HepG2 (cell line): Measurements from ENCODE around the gene NRL. TPM values are rescaled to one million over a fixed set of nuclear protein-coding genes. Genes with fewer than 3 reads are reported as not detected.

Experiments
- ASH2L ChIP-seq: fragments of 300-600, 200-600 bp; sonication (generic); IDR thresholded peaks from 2 replicates; pipeline ENCODE4 v1.7.0; 2017; ENCODE audit warnings: low read depth, mild to moderate bottlenecking, moderate library complexity, mixed read lengths, low read length; ENCODE audit not compliant: insufficient read length
- BRCA1 ChIP-seq: sonication (generic); formaldehyde crosslinking; IDR thresholded peaks from 2 replicates; pipeline ENCODE4 v1.4.0; 2020; ENCODE audit warnings: missing genetic modification reagents
- EEA1 ChIP-seq: sonication (generic); formaldehyde crosslinking; IDR thresholded peaks from 2 replicates; pipeline ENCODE4 v1.5.1; 2020; ENCODE audit warnings: mild to moderate bottlenecking, missing genetic modification reagents, borderline replicate concordance
- ETV6 ChIP-seq: sonication (generic); formaldehyde crosslinking; conservative IDR thresholded peaks from 2 replicates; pipeline ENCODE4 v1.4.0; 2020; ENCODE audit warnings: missing genetic modification reagents
- GABPA ChIP-seq, 2 experiments: IDR thresholded peaks; 2 replicates each; pipeline ENCODE4 v1.6.1; 2011 to 2016; ENCODE audit warnings: low read depth in 2 of 2, low read length in 1 of 2, missing biosample characterization in 1 of 2, missing genetic modification characterization in 1 of 2
- HIC2 ChIP-seq: sonication (generic); formaldehyde crosslinking; IDR thresholded peaks from 2 replicates; pipeline ENCODE4 v1.9.0; 2022; ENCODE audit warnings: low read depth, missing genetic modification reagents
- HNRNPK ChIP-seq: fragments of 200-400 bp; formaldehyde crosslinking; IDR thresholded peaks from 2 replicates; pipeline ENCODE4 v1.6.1; 2018; ENCODE audit warnings: low read length, low read depth, moderate library complexity, mild to moderate bottlenecking; ENCODE audit not compliant: poor library complexity, severe bottlenecking
- KLF6 ChIP-seq: IDR thresholded peaks from 2 replicates; pipeline ENCODE4 v1.8.0; 2016; ENCODE audit warnings: missing biosample characterization, missing genetic modification reagents
- MZF1 ChIP-seq: sonication (generic); formaldehyde crosslinking; IDR thresholded peaks from 2 replicates; pipeline ENCODE4 v1.8.1; 2023; ENCODE audit warnings: mild to moderate bottlenecking, missing genetic modification reagents, borderline replicate concordance
- NCOA5 ChIP-seq: sonication (generic); formaldehyde crosslinking; IDR thresholded peaks from 2 replicates; pipeline ENCODE4 v1.4.0; 2020; ENCODE audit warnings: missing genetic modification reagents
- NFIC ChIP-seq: IDR thresholded peaks from 2 replicates; pipeline ENCODE4 v1.6.1; 2012; ENCODE audit warnings: mild to moderate bottlenecking, low read length, inconsistent platforms
- PHF20 ChIP-seq: sonication (generic); formaldehyde crosslinking; IDR thresholded peaks from 2 replicates; pipeline ENCODE4 v1.5.0; 2020; ENCODE audit warnings: mild to moderate bottlenecking, missing genetic modification reagents
- POLR2AphosphoS2 ChIP-seq: IDR thresholded peaks from 2 replicates; pipeline ENCODE4 v1.6.1; 2011; ENCODE audit warnings: low read depth, low read length, improper control_type of control experiment
- RAD51 ChIP-seq: fragments of 450-650 bp; IDR thresholded peaks from 2 replicates; pipeline ENCODE4 v1.6.1; 2016; ENCODE audit warnings: borderline replicate concordance
- RCOR2 ChIP-seq: IDR thresholded peaks from 2 replicates; pipeline ENCODE4 v1.6.1; 2016; ENCODE audit warnings: missing biosample characterization, missing genetic modification reagents
- SMARCC2 ChIP-seq: fragments of 450-650 bp; IDR thresholded peaks from 2 replicates; pipeline ENCODE4 v1.6.1; 2017; ENCODE audit warnings: antibody characterized with exemption, mild to moderate bottlenecking
- SNRNP70 ChIP-seq: fragments of 200-400 bp; formaldehyde crosslinking; IDR thresholded peaks from 2 replicates; pipeline ENCODE4 v1.6.1; 2017; ENCODE audit warnings: mild to moderate bottlenecking, low read depth, low read length, moderate library complexity
- SOX5 ChIP-seq: IDR thresholded peaks from 2 replicates; pipeline ENCODE4 v1.6.1; 2016; ENCODE audit warnings: borderline replicate concordance
- THAP7 ChIP-seq: sonication (generic); formaldehyde crosslinking; IDR thresholded peaks from 2 replicates; pipeline ENCODE4 v1.8.1; 2023; ENCODE audit warnings: mild to moderate bottlenecking, missing genetic modification reagents
- TRIM24 ChIP-seq: sonication (generic); formaldehyde crosslinking; IDR thresholded peaks from 2 replicates; pipeline ENCODE4 v1.8.0; 2022; ENCODE audit warnings: mild to moderate bottlenecking, missing genetic modification reagents
- ZNF10 ChIP-seq: sonication (generic); formaldehyde crosslinking; IDR thresholded peaks from 2 replicates; pipeline ENCODE4 v1.4.0; 2020; ENCODE audit warnings: mild to moderate bottlenecking, low read depth, missing genetic modification reagents, borderline replicate concordance
- ZNF224 ChIP-seq: sonication (generic); formaldehyde crosslinking; IDR thresholded peaks from 2 replicates; pipeline ENCODE4 v1.5.0; 2020; ENCODE audit warnings: mild to moderate bottlenecking, missing genetic modification reagents
- ZNF501 ChIP-seq: sonication (generic); formaldehyde crosslinking; IDR thresholded peaks from 2 replicates; pipeline ENCODE4 v1.5.1; 2020; ENCODE audit warnings: mild to moderate bottlenecking, moderate library complexity, missing genetic modification reagents
- ZNF546 ChIP-seq: sonication (generic); formaldehyde crosslinking; conservative IDR thresholded peaks from 2 replicates; pipeline ENCODE4 v1.8.1; 2023; ENCODE audit warnings: mild to moderate bottlenecking, missing genetic modification reagents
- ZNF569 ChIP-seq: sonication (generic); formaldehyde crosslinking; IDR thresholded peaks from 2 replicates; pipeline ENCODE4 v1.5.0; 2020; ENCODE audit warnings: mild to moderate bottlenecking, missing genetic modification reagents, moderate library complexity, borderline replicate concordance
- ZNF776 ChIP-seq: sonication (generic); formaldehyde crosslinking; IDR thresholded peaks from 2 replicates; pipeline ENCODE4 v1.4.0; 2020; ENCODE audit warnings: mild to moderate bottlenecking, missing genetic modification reagents
- polyA plus RNA-seq, 8 experiments: library from polyadenylated mRNA; depleted of rRNA in 3 of 8; stranded (reverse) in 7 of 8; unstranded in 1 of 8; fragments of >200 nt; fragmentation: Illumina TruSeq in 4 of 8; extraction: Trizol in 4 of 8; gene quantifications; 2 replicates each; pipeline versions ENCODE4 v1.2.1 to v1.2.3, GENCODE V29; 2011 to 2016; ENCODE audit warnings: low read depth in 4 of 8, missing spikeins in 1 of 8, mixed read lengths in 1 of 8; ENCODE audit not compliant: insufficient read depth in 1 of 8
- total RNA-seq, 5 experiments: library from RNA; depleted of rRNA; stranded (reverse); fragments of >200 nt; fragmentation: Illumina TruSeq; extraction: Trizol; gene quantifications; 2 replicates each; pipeline ENCODE4 v1.2.3, GENCODE V29; 2016; ENCODE audit warnings: low read depth in 1 of 5
- TF ChIP-seq, protein P1 (sequence below): sonication (generic); formaldehyde crosslinking; IDR thresholded peaks from 2 replicates; pipeline ENCODE4 v1.5.0; 2020; ENCODE audit warnings: missing genetic modification reagents
- TF ChIP-seq, protein P2 (sequence below), 2 experiments: sonication (generic) in 1 of 2; formaldehyde crosslinking in 1 of 2; IDR thresholded peaks; 2 replicates each; pipeline versions ENCODE4 v1.4.0 to v1.6.1; 2018 to 2020; ENCODE audit warnings: missing genetic modification reagents in 2 of 2, borderline replicate concordance in 1 of 2, low read depth in 1 of 2, mild to moderate bottlenecking in 1 of 2, missing biosample characterization in 1 of 2

Gene NRL
- total and polyA plus RNA-seq, 2 of the 13 experiments (the other 11 are each of a cell fraction or from before 2014, with no cell fraction given): 2.5 to 4.7 TPM

DNA sequence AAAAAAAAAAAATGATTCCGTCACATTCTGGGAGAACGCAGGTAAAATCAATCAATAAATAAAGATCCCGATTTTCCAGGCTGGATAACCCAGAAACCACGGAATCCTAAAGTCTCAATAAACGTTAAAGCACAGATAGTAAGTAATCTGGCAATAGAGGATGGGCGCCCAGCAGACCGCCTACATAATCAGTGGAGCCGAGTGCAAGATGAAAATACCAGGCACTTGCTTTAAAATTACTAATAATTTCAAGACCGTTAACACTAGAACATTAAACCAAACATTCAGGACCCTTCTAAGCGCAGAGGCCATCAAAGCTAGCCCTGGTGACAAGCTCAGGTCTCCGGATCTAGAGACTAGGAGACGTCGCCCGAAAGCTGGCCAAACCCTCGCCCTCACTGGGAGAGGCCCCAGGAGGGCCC, 1.4 kb downstream of the NRL start (continued):
- TF ChIP-seq, protein P1, sequence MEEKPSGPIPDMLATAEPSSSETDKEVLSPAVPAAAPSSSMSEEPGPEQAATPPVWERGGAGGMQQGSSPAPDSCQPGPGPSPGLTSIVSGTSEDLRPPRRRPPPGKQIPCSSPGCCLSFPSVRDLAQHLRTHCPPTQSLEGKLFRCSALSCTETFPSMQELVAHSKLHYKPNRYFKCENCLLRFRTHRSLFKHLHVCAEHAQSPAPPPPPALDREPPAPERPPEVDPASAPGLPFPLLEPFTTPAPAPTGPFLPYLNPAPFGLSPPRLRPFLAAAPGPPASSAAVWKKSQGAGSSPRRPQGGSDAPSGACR: no peak
- TF ChIP-seq PHF20 (CRISPR knock-in tag): no peak
- TF ChIP-seq BRCA1: no peak
- no peak for TF ChIP-seq HNRNPK
- no peak for TF ChIP-seq ZNF224 (CRISPR knock-in tag)
- no peak for TF ChIP-seq HIC2 (CRISPR knock-in tag)
- TF ChIP-seq, protein P2, sequence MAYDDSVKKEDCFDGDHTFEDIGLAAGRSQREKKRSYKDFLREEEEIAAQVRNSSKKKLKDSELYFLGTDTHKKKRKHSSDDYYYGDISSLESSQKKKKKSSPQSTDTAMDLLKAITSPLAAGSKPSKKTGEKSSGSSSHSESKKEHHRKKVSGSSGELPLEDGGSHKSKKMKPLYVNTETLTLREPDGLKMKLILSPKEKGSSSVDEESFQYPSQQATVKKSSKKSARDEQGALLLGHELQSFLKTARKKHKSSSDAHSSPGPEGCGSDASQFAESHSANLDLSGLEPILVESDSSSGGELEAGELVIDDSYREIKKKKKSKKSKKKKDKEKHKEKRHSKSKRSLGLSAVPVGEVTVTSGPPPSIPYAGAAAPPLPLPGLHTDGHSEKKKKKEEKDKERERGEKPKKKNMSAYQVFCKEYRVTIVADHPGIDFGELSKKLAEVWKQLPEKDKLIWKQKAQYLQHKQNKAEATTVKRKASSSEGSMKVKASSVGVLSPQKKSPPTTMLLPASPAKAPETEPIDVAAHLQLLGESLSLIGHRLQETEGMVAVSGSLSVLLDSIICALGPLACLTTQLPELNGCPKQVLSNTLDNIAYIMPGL (CRISPR knock-in tag; IDR thresholded peaks at IDR 0.05; ENCODE audit: borderline replicate concordance in 1 of 2, low read depth in 1 of 2): no peak
- no peak for TF ChIP-seq NCOA5 (CRISPR knock-in tag)
- TF ChIP-seq ETV6 (CRISPR knock-in tag): no peak
- no peak for TF ChIP-seq RCOR2
- no peak for TF ChIP-seq THAP7 (CRISPR knock-in tag)
- no peak for TF ChIP-seq POLR2AphosphoS2
- no peak for TF ChIP-seq SMARCC2
- TF ChIP-seq KLF6 (CRISPR knock-in tag): no peak
- TF ChIP-seq ZNF10 (CRISPR knock-in tag): no peak
- no peak for TF ChIP-seq ZNF501 (CRISPR knock-in tag)
- no peak for TF ChIP-seq ZNF569 (CRISPR knock-in tag)
- TF ChIP-seq GABPA (IDR thresholded peaks at IDR 0.05; ENCODE audit: low read depth, low read length): no peak
- no peak for TF ChIP-seq GABPA (CRISPR knock-in tag; IDR thresholded peaks at IDR 0.05; ENCODE audit: low read depth)
- TF ChIP-seq NFIC: no peak
- TF ChIP-seq TRIM24 (CRISPR knock-in tag): no peak
- no peak for TF ChIP-seq MZF1 (CRISPR knock-in tag)
- TF ChIP-seq EEA1 (CRISPR knock-in tag): no peak
- TF ChIP-seq ZNF776 (CRISPR knock-in tag): no peak
- TF ChIP-seq SOX5 (CRISPR knock-in tag): no peak
- 0 out of 2 replicates have a peak, but pooled peaks have one; percentile 62 for TF ChIP-seq ZNF546 (CRISPR knock-in tag)
- TF ChIP-seq RAD51: no peak
- TF ChIP-seq ASH2L: no peak
- no peak for TF ChIP-seq SNRNP70
